GM12875 (cell line): ENCODE data around the gene SHISA3.
A peak's percentile ranks its signal among the peaks of the same experiment; 100 is the strongest.

Experiments
- H3K4me3 ChIP-seq: one replicate; pipeline ENCODE4 v1.5.1; 2011; ENCODE audit warnings: low read depth, low read length, control low read depth
- CTCF ChIP-seq: IDR thresholded peaks from 2 replicates; pipeline ENCODE4 v1.5.1; 2011; ENCODE audit warnings: low read depth, mild to moderate bottlenecking, control low read depth, inconsistent platforms, low read length, moderate library complexity, borderline replicate concordance; ENCODE audit not compliant: insufficient read depth

The SHISA3 gene

GRCh38 chr4:42399393-42399792 lies 2.1 kb downstream of the SHISA3 start:
- H3K4me3 ChIP-seq, result peak overlapping the region; percentile 99
- no peak for TF ChIP-seq CTCF

GRCh38 chr4:42401171-42401570 lies 3.9 kb downstream of the SHISA3 start:
- TF ChIP-seq CTCF, result no peak
- no peak overlapping the region for H3K4me3 ChIP-seq

- TF ChIP-seq CTCF, result peak; percentile 10; the same call in 1 of the 2 replicates
Observed at GRCh38 chr4:42404001-42404400, 6.7 kb downstream of the SHISA3 start.

GRCh38 chr4:42410446-42410845 lies 13.2 kb downstream of the SHISA3 start:
- H3K4me3 ChIP-seq, result no peak overlapping the region
- no peak for TF ChIP-seq CTCF

More at GRCh38 chr4:42404001-42404400, 6.7 kb downstream of the SHISA3 start:
- no peak overlapping the region for H3K4me3 ChIP-seq

- H3K4me3 ChIP-seq, result no peak overlapping the region
- no peak for TF ChIP-seq CTCF
Observed at GRCh38 chr4:42411803-42412202, 14.5 kb downstream of the SHISA3 start.

GRCh38 chr4:42412251-42412650 lies 15.0 kb downstream of the SHISA3 start:
- no peak overlapping the region for H3K4me3 ChIP-seq
- TF ChIP-seq CTCF, result no peak

- H3K4me3 ChIP-seq, result no peak overlapping the region
- no peak for TF ChIP-seq CTCF
Observed at GRCh38 chr4:42415281-42415680, 18.0 kb downstream of the SHISA3 start.
